HL-60/S4 treated with retinoic acid at 250 ng/mL for 4 days and 3 days (cell line): ENCODE data around the gene AOAH.
"Not testable (repeated sequence)": the region's sequence is repeated elsewhere in the genome, so short reads cannot be mapped to it uniquely, and the experiment has no call there.

ENCODE experiments used
- in situ Hi-C: fragments of 300-500 bp; cut with MboI; formaldehyde crosslinking; loops from 2 replicates; pipeline ENCODE4 v1.7.0; 2022; ENCODE audit warnings: low sequenced_read_pairs

AOAH gene

GRCh38 chr7:36739351-36739750 is 15.1 kb upstream of the AOAH start:
- in situ Hi-C loops = no loop called here

DNA sequence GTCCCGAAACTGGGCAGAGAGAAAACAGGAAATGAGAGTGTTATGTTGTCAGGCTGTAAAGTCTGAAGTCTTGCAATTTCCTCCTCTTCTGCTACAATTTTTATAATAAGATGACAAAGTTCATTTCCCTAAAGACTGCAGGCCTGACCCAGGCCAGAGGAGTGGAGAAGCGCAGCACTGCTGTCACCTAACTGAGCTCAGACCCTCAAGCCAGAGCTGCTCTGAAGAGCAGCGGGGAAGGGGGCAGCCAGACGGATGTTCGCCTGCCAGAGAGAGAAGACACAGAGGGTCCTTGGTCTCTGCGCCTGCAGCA is 12.6 kb upstream of the AOAH start:
- in situ Hi-C loops = no loop called here

GRCh38 chr7:36736090-36736898 is 12.0 kb upstream of the AOAH start:
- in situ Hi-C loops = no loop called here

- in situ Hi-C loops = no loop called here
Measured at GRCh38 chr7:36735172-36735571, 10.9 kb upstream of the AOAH start.

DNA sequence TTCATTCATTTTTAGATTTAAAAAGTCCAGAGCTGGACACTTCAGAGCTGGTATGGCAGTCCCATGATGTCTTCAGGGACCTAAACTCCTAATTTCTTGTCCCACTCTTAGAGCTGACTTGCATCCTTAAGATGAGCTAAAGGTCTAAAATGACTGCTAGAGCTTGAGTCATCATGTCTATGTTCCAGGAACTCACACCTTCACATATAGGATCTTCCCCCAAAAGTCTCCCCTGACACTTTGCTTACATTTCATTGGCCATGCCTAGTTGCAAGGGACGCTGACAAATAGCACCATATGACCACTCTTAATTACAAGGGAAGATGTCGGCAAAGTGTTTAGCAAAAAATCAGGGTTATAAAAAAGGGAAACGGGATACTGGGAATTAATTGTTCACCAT is 10.4 kb upstream of the AOAH start:
- in situ Hi-C loops = no loop called here

DNA sequence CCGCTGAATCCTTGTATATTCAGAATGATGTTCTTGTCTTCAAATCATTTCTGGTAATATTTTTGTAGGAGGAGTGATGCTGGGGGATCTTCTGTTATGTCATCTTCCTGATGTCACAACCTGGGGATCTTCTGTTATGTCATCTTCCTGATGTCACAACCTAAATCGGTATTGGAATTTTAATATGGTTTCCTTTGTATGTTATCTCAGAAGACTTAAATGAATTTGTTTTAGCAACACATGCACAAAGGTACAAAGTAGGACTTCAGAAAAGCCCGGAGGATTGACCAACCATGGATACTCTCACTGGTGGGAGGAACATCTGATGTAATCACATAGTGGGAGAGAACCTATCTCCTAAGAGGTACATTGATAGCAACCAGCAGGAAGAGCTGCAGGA is 9.1 kb upstream of the AOAH start:
- in situ Hi-C loops = no loop called here

- in situ Hi-C loops = no loop called here
Measured at GRCh38 chr7:36732806-36733205, 8.5 kb upstream of the AOAH start.

- in situ Hi-C loops = no loop called here
Measured at GRCh38 chr7:36730046-36730445, 5.8 kb upstream of the AOAH start.

DNA sequence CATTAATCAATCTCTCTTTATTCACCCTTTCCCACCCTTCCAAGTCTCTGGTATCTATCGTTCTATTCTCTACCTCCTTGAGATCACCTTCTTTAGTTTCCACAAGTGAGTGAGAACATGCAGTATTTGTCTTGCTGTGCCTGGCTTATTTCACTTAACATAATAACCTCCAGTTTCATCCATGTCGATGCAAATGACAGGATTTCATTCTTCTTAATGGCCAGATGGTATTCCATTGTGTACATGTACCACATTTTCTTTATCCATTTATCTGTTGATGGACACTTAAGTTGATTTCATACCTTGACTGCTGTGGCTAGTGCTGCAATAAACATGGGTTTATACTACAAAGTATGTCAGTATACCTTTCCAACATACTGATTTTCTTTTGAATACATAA is 3.8 kb upstream of the AOAH start:
- in situ Hi-C loops = no loop called here

DNA sequence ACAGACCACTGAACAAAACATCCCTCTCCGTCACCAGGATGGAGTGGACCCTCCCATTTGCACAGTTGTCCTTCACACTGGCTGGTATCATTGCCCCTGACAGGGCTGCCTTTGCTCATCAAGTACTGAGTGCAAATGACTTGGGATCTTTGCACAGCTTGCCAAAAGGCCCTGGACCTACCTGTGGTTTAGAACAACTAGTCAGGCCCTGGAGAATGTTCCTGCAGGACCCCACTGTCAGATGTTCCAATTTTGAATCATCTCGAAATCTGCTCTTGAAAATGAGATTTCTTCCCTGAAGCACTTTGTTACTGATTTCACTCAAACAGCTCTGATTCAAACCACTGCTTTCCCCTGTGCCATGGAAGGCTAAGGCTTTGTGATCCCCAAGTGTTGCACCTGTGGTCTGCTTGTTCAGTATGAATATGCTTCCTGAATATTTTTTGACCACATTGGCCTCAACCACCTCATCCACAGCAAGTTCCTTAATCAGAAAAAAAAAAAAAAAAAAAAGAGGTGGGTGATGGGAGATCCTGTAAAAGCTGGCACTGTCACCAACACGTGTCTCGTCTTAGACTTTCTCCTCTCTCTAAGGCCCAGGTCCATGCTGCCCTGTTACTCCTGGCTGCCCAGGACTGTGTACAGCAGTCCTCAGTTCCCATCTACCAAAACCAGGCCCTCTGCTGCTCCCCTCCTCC is 2.7 kb upstream of the AOAH start:
- in situ Hi-C loops = no loop called here

- in situ Hi-C loops = no loop called here
Measured at GRCh38 chr7:36726311-36726710, 2.0 kb upstream of the AOAH start.

DNA sequence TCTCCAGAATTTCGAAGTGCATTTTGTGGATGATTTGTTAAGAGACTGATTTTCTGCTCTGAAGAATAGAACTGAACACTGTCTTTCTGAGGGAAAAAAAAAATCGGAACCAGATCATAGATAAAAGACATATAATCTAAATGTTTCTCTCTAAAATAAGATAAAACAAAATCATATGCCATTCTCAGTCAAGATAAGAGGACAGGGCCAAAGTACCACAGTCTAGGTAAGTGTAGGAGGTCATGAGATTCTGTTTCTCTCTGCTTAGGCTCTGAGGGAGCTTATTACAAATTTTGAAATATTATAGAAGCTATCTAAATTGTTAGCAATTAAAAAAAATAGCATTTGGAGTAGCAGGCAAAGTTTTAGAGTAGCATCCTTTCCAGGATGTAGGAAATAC is 702 bp upstream of the AOAH start:
- in situ Hi-C loops = no loop called here

DNA sequence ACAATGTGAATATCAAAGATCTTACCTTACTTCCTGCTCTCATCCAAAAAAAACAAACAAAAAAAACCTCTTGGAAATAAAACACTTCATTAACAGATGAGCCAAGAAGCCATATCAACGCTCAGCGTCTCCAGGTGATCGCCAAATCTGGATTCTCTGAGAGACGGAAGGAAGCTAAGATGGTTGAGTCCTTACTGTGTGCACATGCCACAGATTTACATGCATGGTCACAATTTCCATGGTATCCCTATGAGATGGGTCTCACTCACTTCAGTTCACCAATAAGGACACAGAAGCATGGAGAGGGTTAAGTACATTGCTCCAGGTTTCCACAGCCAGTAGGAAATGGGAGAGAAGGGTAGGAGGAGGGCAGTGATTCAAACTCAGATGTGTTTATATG is 1.0 kb downstream of the AOAH start:
- in situ Hi-C loops = no loop called here

DNA sequence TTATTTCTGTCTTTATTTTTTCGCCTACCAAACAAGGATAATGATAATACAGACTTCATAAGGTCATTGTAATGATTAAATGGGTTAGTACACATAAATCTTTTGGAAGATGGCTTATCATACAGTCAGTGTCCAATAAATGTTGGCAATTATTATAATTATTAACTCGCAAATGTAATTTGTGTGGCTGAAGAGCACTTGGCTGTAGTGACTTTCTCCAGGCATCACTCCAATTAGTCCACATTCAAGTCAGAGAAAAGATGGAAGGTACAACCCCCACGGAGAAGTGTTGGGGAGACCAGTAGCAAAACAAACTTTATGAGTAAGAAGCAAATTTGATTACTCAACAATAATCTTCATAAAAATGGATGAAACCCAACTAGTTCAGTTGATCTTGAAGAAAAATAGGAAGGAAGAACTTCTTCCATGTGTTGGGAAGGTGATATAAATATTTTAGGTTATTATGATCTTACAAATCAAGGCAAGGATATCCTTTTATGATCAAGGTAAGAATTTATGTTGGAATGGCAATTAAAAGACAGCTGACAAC is 5.1 kb downstream of the AOAH start:
- in situ Hi-C loops = no loop called here

- in situ Hi-C loops = no loop called here
Measured at GRCh38 chr7:36717586-36717985, 6.7 kb downstream of the AOAH start.

DNA sequence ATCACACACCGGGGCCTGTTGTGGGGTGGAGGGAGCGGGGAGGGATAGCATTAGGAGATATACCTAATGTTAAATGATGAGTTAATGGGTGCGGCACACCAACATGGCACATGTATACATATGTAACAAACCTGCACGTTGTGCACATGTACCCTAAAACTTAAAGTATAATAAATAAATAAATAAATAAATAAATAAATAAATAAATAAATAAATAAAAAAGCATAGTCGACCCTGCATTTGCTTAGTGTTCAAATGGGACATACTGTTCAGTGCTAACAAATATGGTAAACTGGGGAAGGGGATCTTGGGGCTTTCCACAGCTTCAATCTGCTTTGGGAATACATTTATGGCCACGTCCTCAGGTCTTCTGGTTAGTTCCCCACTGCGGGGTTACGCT is 7.5 kb downstream of the AOAH start:
- in situ Hi-C loops = not testable (repeated sequence)

DNA sequence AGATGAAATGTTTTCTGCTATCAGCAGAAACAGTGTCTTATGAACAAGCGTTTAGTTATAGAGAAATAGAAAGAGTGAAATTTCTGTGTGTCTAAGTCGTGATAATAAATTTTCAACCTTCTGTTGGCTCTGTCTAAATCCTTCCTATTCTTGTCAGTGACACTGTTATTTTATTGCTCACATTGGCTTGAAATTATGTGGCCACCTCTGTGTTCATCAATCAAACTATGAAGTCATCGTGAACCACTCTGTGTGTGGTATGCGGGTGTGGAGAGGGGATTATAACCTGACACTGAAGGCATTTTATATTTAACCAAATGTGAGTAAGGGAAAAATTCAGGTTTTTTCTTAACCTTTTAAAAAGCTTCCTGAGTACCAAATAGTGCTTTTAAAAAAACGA is 12.3 kb downstream of the AOAH start:
- in situ Hi-C loops = no loop called here

DNA sequence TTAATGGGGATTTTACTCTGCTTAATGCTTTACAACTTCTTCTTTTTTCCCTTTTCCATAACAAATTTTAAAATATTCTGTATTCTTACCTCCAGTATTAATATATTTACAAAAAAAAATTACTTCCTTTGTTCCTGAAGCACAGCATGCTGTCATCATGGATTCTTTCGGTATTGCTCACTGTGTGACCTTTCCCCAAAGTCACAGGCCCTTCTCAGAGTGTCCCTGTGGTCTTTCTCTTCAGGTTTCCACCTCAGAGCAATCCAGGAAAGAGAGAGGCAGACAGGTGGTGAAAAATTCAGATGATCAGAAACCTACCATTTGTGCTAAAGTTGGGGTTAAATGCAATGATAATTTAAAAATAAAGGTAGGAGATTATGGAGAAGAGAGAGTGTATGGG is 13.0 kb downstream of the AOAH start:
- in situ Hi-C loops = no loop called here

DNA sequence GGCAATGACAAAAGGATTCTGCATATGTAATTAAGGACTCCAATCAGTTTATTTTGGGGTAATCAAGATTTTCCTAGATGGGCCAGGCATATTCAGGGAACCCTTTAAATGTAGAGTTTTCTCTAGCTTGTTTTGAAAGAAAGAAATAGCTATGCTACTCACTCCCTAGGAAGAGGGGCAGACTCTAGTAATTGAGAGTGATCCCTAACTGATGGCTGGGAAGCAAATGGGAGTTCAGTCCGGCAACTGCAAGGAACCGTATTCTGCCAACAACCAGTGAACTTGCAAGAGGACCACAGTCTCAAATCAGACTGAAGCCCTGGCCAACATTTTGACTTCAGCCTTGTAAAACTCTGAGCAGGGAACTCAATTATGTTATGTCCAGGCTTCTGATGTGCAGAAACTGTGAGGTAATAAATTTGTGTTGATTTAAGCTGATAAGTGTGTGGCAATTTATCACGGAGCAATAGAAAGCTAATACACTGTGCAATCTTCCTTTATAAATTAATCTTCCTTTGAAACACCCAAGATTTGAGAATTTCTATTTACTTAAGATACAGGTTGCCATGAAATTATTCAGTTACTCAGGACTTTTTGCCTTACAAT is 14.0 kb downstream of the AOAH start:
- in situ Hi-C loops = no loop called here

DNA sequence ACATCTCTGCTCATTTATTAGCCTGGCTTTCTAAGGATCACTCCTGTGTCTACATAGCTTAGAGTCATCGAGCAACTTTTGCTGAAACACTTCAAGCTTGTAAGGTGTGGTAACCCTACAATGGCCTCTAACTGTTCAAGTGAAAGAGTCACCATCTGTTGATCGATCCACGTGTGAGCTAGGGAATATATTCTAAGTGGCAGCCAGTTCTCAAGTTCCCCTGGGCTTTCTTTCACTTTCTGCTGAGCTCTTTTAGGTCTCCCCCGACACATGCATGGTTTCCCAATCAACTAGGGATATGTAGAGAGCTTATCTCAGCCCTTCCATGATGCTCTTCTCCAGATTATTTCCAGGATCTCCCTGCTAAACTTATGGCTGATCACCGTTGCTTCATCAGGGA is 15.5 kb downstream of the AOAH start:
- in situ Hi-C loops = no loop called here

DNA sequence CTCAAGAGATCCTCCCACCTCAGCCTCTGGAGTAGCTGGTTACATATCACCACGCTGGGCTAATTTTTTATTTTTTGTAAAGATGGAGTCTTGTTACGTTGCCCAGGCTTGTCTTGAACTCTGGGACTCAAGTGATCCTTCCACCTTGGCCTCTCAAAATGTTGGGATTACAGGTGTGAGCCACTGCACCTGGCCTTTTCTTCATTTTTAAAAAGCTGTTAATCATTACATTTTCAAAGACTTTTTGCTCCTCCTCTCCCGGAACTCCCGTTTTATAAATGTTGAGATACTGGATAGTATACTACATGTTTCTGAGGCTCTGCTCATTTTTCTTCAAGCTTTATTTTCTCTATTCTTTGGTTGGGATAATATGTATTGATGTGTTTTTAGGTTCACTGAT is 16.4 kb downstream of the AOAH start:
- in situ Hi-C loops = no loop called here

GRCh38 chr7:36707465-36707864 is 16.8 kb downstream of the AOAH start:
- in situ Hi-C loops = no loop called here
